K562 (cell line): Measurements from ENCODE around the gene ZCCHC24. TPM values are rescaled to one million over a fixed set of nuclear protein-coding genes. Genes with fewer than 3 reads are reported as not detected.

Experiments used
- CBX1 ChIP-seq: sonication (generic); IDR thresholded peaks from 2 replicates; pipeline ENCODE4 v1.6.1; 2016; ENCODE audit warnings: antibody characterized with exemption, low read depth, mild to moderate bottlenecking
- FOXM1 ChIP-seq, 2 experiments: fragments of 450-650 bp in 1 of 2; sonication (generic) in 1 of 2; formaldehyde crosslinking in 1 of 2; IDR thresholded peaks; 2 replicates each; pipeline versions ENCODE4 v1.6.1 to v1.9.0; 2017 to 2022; ENCODE audit warnings: low read depth in 2 of 2, mild to moderate bottlenecking in 2 of 2, missing genetic modification reagents in 1 of 2, moderate library complexity in 1 of 2
- KLF16 ChIP-seq: IDR thresholded peaks from 2 replicates; pipeline ENCODE4 v1.6.1; 2016; ENCODE audit warnings: antibody characterized with exemption
- MTA2 ChIP-seq: fragments of 450-650 bp; IDR thresholded peaks from 2 replicates; pipeline ENCODE4 v1.6.1; 2016; ENCODE audit warnings: low read depth
- MYC ChIP-seq, 2 experiments: fragments of 250-450 bp in 1 of 2; sonication (Bioruptor Pico) in 1 of 2; IDR thresholded peaks; 2 replicates each; pipeline versions ENCODE4 v1.5.1 to v1.6.1; 2012 to 2021; ENCODE audit warnings: low read depth in 2 of 2, borderline replicate concordance in 1 of 2, improper control_type of control experiment in 1 of 2, low read length in 1 of 2, mild to moderate bottlenecking in 1 of 2, moderate library complexity in 1 of 2
- NBN ChIP-seq: fragments of 450-650 bp; IDR thresholded peaks from 2 replicates; pipeline ENCODE4 v1.6.1; 2016; ENCODE audit warnings: low read depth, mild to moderate bottlenecking
- NR2C2 ChIP-seq, 2 experiments: fragments of 200-800 bp in 1 of 2; sonication (Bioruptor generic) in 1 of 2; sonication (generic) in 1 of 2; formaldehyde crosslinking in 1 of 2; IDR thresholded peaks; 2 replicates each; pipeline versions ENCODE4 v1.6.1 to v1.8.0; 2016 to 2022; ENCODE audit warnings: mild to moderate bottlenecking in 1 of 2, missing compliant biosample characterization in 1 of 2, missing genetic modification characterization in 1 of 2, missing genetic modification reagents in 1 of 2
- NR3C1 ChIP-seq: sonication (generic); formaldehyde crosslinking; IDR thresholded peaks from 2 replicates; pipeline ENCODE4 v1.8.1; 2022; ENCODE audit warnings: missing genetic modification reagents
- POLR2AphosphoS2 ChIP-seq: IDR thresholded peaks from 2 replicates; pipeline ENCODE4 v1.6.1; 2012; ENCODE audit warnings: low read length, improper control_type of control experiment
- RAD51 ChIP-seq: fragments of 450-650 bp; IDR thresholded peaks from 2 replicates; pipeline ENCODE4 v1.7.1; 2016; ENCODE audit warnings: low read depth, mild to moderate bottlenecking, borderline replicate concordance
- RB1 ChIP-seq: fragments of 450-650 bp; IDR thresholded peaks from 2 replicates; pipeline ENCODE4 v1.6.1; 2017; ENCODE audit warnings: low read depth, mild to moderate bottlenecking
- TRIM28 ChIP-seq: fragments of 450-650 bp; IDR thresholded peaks from 2 replicates; pipeline ENCODE4 v1.6.1; 2017
- U2AF2 ChIP-seq: fragments of 200-400 bp; formaldehyde crosslinking; optimal IDR thresholded peaks from 2 replicates; pipeline ENCODE3; 2017; ENCODE audit warnings: low read depth, mild to moderate bottlenecking, low read length
- ZNF124 ChIP-seq: sonication (generic); formaldehyde crosslinking; IDR thresholded peaks from 2 replicates; pipeline ENCODE4 v1.8.1; 2022; ENCODE audit warnings: missing genetic modification reagents
- ZNF77 ChIP-seq: fragments of 250-450 bp; sonication (Bioruptor Pico); IDR thresholded peaks from 2 replicates; pipeline ENCODE4 v1.5.0; 2020
- polyA plus RNA-seq, 8 experiments: library from polyadenylated mRNA; depleted of rRNA in 4 of 8; stranded (reverse) in 5 of 8; unstranded in 3 of 8; fragments of >200 nt; fragmentation: Nextera tagmentation in 2 of 8; fragmentation: Illumina TruSeq in 1 of 8; extraction: Ambion mirVana in 2 of 8; extraction: Trizol in 1 of 8; gene quantifications; 2 replicates each; pipeline versions ENCODE4 v1.2.1 to v1.2.3, GENCODE V29; 2011 to 2014; ENCODE audit warnings: inconsistent platforms in 1 of 8, missing spikeins in 1 of 8
- total RNA-seq, 7 experiments: library from RNA; depleted of rRNA in 6 of 7; stranded (reverse); fragments of >200 nt in 6 of 7; fragmentation: Illumina TruSeq in 2 of 7; extraction: Trizol in 2 of 7; gene quantifications; 2 replicates each; pipeline versions ENCODE4 v1.2.1 to v1.2.3, GENCODE V29; 2011 to 2021; ENCODE audit warnings: low replicate concordance in 1 of 7
- TF ChIP-seq, protein P1 (sequence below), 2 experiments: IDR thresholded peaks; 2 replicates each; pipeline ENCODE4 v1.6.1; 2011; ENCODE audit warnings: borderline replicate concordance in 1 of 2, control low read depth in 1 of 2, low read depth in 1 of 2, low read length in 1 of 2, mild to moderate bottlenecking in 1 of 2, mixed read lengths in 1 of 2, moderate library complexity in 1 of 2; ENCODE audit not compliant: insufficient read depth in 1 of 2, insufficient read length in 1 of 2, poor library complexity in 1 of 2, severe bottlenecking in 1 of 2; ENCODE audit errors: extremely low read depth in 1 of 2
- TF ChIP-seq, protein P2 (sequence below): sonication (generic); formaldehyde crosslinking; IDR thresholded peaks from 2 replicates; pipeline ENCODE4 v1.8.0; 2022; ENCODE audit warnings: missing genetic modification reagents, mild to moderate bottlenecking, moderate library complexity, borderline replicate concordance
- TF ChIP-seq, protein P3 (sequence below): fragments of 450-650 bp; IDR thresholded peaks from 2 replicates; pipeline ENCODE4 v1.6.1; 2016; ENCODE audit warnings: low read depth, mild to moderate bottlenecking, moderate library complexity
- TF ChIP-seq, protein P4 (sequence below): fragments of 450-650 bp; IDR thresholded peaks from 2 replicates; pipeline ENCODE4 v1.6.1; 2018; ENCODE audit not compliant: partially characterized antibody

ZCCHC24 gene
- total and polyA plus RNA-seq, 9 of the 15 experiments (the other 6 are each of a cell fraction or from before 2014, with no cell fraction given), result 0.84 to 11.0 (median 4.6) TPM

DNA sequence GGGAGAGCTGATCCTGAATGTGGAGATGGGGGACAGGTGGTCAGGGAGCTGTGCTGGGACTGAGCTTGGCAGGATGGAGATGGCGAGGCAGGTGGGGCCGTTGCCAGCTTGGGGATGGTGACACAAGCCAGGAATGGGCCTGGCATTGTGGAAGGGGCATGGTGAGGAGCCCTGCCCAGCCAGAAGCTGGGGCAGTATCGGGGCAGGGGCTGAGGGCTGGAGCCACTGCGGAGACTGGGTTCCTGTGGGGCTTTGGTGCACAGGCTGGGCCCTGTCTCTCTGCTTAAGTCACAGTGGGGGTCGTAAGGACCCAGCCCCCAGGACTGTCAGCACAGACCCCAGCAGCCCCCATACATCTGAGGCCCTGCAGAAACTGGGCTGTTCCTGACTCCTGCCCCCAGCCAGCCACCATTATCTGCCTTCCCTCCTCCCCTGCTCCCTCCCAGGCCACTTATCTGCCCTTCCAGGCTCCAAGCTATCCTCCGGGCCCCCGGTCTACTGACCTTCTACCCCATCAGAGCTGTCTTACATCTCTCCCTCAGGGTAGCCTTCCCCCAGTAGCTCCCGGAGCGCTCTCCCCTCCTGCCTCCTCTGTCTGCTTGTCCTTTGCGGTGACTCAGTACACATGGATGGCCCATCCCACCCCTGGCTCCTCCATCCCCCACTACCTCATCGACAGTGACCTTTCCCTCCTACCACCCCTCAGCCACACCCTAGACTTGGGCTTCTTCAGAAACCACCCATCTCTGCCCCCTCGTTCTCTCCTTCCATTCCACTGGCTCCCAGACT lies 54.0 kb downstream of the ZCCHC24 start (continued):
- TF ChIP-seq NR2C2 (CRISPR knock-in tag; IDR thresholded peaks at IDR 0.05) (no peak), NR2C2 (tag; IDR thresholded peaks at IDR 0.05) (no peak), TRIM28 (peak; percentile 33; the same call in 1 of the 2 replicates), FOXM1 (IDR thresholded peaks at IDR 0.05; ENCODE audit: low read depth) (peak; percentile 43; the same call in 1 of the 2 replicates), FOXM1 (CRISPR knock-in tag; IDR thresholded peaks at IDR 0.05; ENCODE audit: low read depth) (no peak), KLF16 (peak; percentile 64; the same call in 1 of the 2 replicates), MTA2 (peak; percentile 66), CBX1 (no peak), NBN (0 out of 2 replicates have a peak, but pooled peaks have one; percentile 53), MYC (IDR thresholded peaks at IDR 0.05; ENCODE audit: low read depth, low read length) (peak; percentile 14; the same call in 1 of the 2 replicates), MYC (CRISPR knock-in tag; IDR thresholded peaks at IDR 0.05; ENCODE audit: borderline replicate concordance, low read depth) (no peak), ZNF124 (no peak), ZNF77 (CRISPR knock-in tag) (no peak), U2AF2 (no peak), NR3C1 (CRISPR knock-in tag) (no peak), RB1 (no peak), POLR2AphosphoS2 (no peak), RAD51 (no peak)
- TF ChIP-seq, protein P1, sequence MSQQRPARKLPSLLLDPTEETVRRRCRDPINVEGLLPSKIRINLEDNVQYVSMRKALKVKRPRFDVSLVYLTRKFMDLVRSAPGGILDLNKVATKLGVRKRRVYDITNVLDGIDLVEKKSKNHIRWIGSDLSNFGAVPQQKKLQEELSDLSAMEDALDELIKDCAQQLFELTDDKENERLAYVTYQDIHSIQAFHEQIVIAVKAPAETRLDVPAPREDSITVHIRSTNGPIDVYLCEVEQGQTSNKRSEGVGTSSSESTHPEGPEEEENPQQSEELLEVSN (IDR thresholded peaks at IDR 0.05; ENCODE audit: borderline replicate concordance in 1 of 2, extremely low read depth in 1 of 2, insufficient read depth in 1 of 2, insufficient read length in 1 of 2, low read depth in 1 of 2, low read length in 1 of 2, poor library complexity in 1 of 2, severe bottlenecking in 1 of 2), result peak in 1 of 2 experiments; percentile 34
- TF ChIP-seq, protein P2, sequence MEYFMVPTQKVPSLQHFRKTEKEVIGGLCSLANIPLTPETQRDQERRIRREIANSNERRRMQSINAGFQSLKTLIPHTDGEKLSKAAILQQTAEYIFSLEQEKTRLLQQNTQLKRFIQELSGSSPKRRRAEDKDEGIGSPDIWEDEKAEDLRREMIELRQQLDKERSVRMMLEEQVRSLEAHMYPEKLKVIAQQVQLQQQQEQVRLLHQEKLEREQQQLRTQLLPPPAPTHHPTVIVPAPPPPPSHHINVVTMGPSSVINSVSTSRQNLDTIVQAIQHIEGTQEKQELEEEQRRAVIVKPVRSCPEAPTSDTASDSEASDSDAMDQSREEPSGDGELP (CRISPR knock-in tag), result peak; percentile 31; the same call in 1 of the 2 replicates
- TF ChIP-seq, protein P3, sequence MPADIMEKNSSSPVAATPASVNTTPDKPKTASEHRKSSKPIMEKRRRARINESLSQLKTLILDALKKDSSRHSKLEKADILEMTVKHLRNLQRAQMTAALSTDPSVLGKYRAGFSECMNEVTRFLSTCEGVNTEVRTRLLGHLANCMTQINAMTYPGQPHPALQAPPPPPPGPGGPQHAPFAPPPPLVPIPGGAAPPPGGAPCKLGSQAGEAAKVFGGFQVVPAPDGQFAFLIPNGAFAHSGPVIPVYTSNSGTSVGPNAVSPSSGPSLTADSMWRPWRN, result no peak
- TF ChIP-seq, protein P4, sequence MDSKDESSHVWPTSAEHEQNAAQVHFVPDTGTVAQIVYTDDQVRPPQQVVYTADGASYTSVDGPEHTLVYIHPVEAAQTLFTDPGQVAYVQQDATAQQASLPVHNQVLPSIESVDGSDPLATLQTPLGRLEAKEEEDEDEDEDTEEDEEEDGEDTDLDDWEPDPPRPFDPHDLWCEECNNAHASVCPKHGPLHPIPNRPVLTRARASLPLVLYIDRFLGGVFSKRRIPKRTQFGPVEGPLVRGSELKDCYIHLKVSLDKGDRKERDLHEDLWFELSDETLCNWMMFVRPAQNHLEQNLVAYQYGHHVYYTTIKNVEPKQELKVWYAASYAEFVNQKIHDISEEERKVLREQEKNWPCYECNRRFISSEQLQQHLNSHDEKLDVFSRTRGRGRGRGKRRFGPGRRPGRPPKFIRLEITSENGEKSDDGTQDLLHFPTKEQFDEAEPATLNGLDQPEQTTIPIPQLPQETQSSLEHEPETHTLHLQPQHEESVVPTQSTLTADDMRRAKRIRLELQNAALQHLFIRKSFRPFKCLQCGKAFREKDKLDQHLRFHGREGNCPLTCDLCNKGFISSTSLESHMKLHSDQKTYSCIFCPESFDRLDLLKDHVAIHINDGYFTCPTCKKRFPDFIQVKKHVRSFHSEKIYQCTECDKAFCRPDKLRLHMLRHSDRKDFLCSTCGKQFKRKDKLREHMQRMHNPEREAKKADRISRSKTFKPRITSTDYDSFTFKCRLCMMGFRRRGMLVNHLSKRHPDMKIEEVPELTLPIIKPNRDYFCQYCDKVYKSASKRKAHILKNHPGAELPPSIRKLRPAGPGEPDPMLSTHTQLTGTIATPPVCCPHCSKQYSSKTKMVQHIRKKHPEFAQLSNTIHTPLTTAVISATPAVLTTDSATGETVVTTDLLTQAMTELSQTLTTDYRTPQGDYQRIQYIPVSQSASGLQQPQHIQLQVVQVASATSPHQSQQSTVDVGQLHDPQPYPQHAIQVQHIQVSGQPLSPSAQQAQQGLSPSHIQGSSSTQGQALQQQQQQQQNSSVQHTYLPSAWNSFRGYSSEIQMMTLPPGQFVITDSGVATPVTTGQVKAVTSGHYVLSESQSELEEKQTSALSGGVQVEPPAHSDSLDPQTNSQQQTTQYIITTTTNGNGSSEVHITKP, result peak; percentile 73
- TF ChIP-seq, all 486 proteins: peak for 88
